HepG2 (cell line): ENCODE measurements around the gene EPN3. TPM values are rescaled to one million over a fixed set of nuclear protein-coding genes. Genes with fewer than 3 reads are reported as not detected.

Experiments used
- AHR ChIP-seq: IDR thresholded peaks from 2 replicates; pipeline ENCODE4 v1.6.1; 2018; ENCODE audit warnings: missing genetic modification reagents, missing compliant biosample characterization
- BRCA1 ChIP-seq: sonication (generic); formaldehyde crosslinking; IDR thresholded peaks from 2 replicates; pipeline ENCODE4 v1.4.0; 2020; ENCODE audit warnings: missing genetic modification reagents
- CHD2 ChIP-seq: IDR thresholded peaks from 2 replicates; pipeline ENCODE4 v1.6.1; 2011; ENCODE audit warnings: low read depth, low read length, improper control_type of control experiment
- EED ChIP-seq: sonication (generic); formaldehyde crosslinking; IDR thresholded peaks from 2 replicates; pipeline ENCODE4 v1.5.0; 2020; ENCODE audit warnings: mild to moderate bottlenecking, missing genetic modification reagents
- FOSL2 ChIP-seq: sonication (generic); formaldehyde crosslinking; IDR thresholded peaks from 2 replicates; pipeline ENCODE4 v1.4.0; 2020; ENCODE audit warnings: missing genetic modification reagents
- GABPA ChIP-seq, 2 experiments: IDR thresholded peaks; 2 replicates each; pipeline ENCODE4 v1.6.1; 2011 to 2016; ENCODE audit warnings: low read depth in 2 of 2, low read length in 1 of 2, missing biosample characterization in 1 of 2, missing genetic modification characterization in 1 of 2
- GFI1 ChIP-seq: sonication (generic); formaldehyde crosslinking; IDR thresholded peaks from 2 replicates; pipeline ENCODE4 v1.5.0; 2020; ENCODE audit warnings: missing genetic modification reagents, mild to moderate bottlenecking, borderline replicate concordance
- MAF1 ChIP-seq: sonication (generic); formaldehyde crosslinking; IDR thresholded peaks from 2 replicates; pipeline ENCODE4 v1.5.0; 2020; ENCODE audit warnings: missing genetic modification reagents, borderline replicate concordance
- MAZ ChIP-seq, 2 experiments: sonication (generic) in 1 of 2; formaldehyde crosslinking in 1 of 2; IDR thresholded peaks; 2 replicates each; pipeline versions ENCODE4 v1.5.0 to v1.6.1; 2012 to 2020; ENCODE audit warnings: low read depth in 2 of 2, mild to moderate bottlenecking in 2 of 2, borderline replicate concordance in 1 of 2, improper control_type of control experiment in 1 of 2, low read length in 1 of 2, missing genetic modification reagents in 1 of 2, moderate library complexity in 1 of 2
- MIER2 ChIP-seq: IDR thresholded peaks from 2 replicates; pipeline ENCODE4 v1.6.1; 2016; ENCODE audit warnings: missing biosample characterization, missing genetic modification reagents
- NFKB2 ChIP-seq: sonication (generic); formaldehyde crosslinking; IDR thresholded peaks from 2 replicates; pipeline ENCODE4 v1.4.0; 2020; ENCODE audit warnings: missing genetic modification reagents, borderline replicate concordance
- NFKBIZ ChIP-seq: IDR thresholded peaks from 2 replicates; pipeline ENCODE4 v1.6.1; 2018; ENCODE audit warnings: missing genetic modification reagents, missing compliant biosample characterization
- NR2C2 ChIP-seq: sonication (generic); formaldehyde crosslinking; IDR thresholded peaks from 2 replicates; pipeline ENCODE4 v1.4.0; 2020; ENCODE audit warnings: missing genetic modification reagents, mild to moderate bottlenecking, moderate library complexity, borderline replicate concordance
- ONECUT2 ChIP-seq: sonication (generic); formaldehyde crosslinking; IDR thresholded peaks from 2 replicates; pipeline ENCODE4 v1.4.0; 2020; ENCODE audit warnings: missing genetic modification reagents
- PHF21A ChIP-seq: sonication (generic); formaldehyde crosslinking; IDR thresholded peaks from 2 replicates; pipeline ENCODE4 v1.5.0; 2020; ENCODE audit warnings: mild to moderate bottlenecking, missing genetic modification reagents
- PHF8 ChIP-seq: sonication (generic); formaldehyde crosslinking; IDR thresholded peaks from 2 replicates; pipeline ENCODE4 v1.5.0; 2020; ENCODE audit warnings: missing genetic modification reagents
- SMC3 ChIP-seq: IDR thresholded peaks from 2 replicates; pipeline ENCODE4 v1.6.1; 2011; ENCODE audit warnings: low read length, improper control_type of control experiment
- SP140L ChIP-seq: sonication (generic); formaldehyde crosslinking; IDR thresholded peaks from 2 replicates; pipeline ENCODE4 v1.4.0; 2020; ENCODE audit warnings: missing genetic modification reagents, borderline replicate concordance
- ZNF124 ChIP-seq: sonication (generic); formaldehyde crosslinking; IDR thresholded peaks from 2 replicates; pipeline ENCODE4 v1.4.0; 2020; ENCODE audit warnings: missing genetic modification reagents
- ZNF839 ChIP-seq: sonication (generic); formaldehyde crosslinking; IDR thresholded peaks from 2 replicates; pipeline ENCODE4 v1.4.0; 2020; ENCODE audit warnings: missing genetic modification reagents, mild to moderate bottlenecking, borderline replicate concordance
- ZSCAN31 ChIP-seq: sonication (generic); formaldehyde crosslinking; IDR thresholded peaks from 2 replicates; pipeline ENCODE4 v1.5.0; 2020; ENCODE audit warnings: low read depth, mild to moderate bottlenecking, missing genetic modification reagents
- polyA plus RNA-seq, 8 experiments: library from polyadenylated mRNA; depleted of rRNA in 3 of 8; stranded (reverse) in 7 of 8; unstranded in 1 of 8; fragments of >200 nt; fragmentation: Illumina TruSeq in 4 of 8; extraction: Trizol in 4 of 8; gene quantifications; 2 replicates each; pipeline versions ENCODE4 v1.2.1 to v1.2.3, GENCODE V29; 2011 to 2016; ENCODE audit warnings: low read depth in 4 of 8, missing spikeins in 1 of 8, mixed read lengths in 1 of 8; ENCODE audit not compliant: insufficient read depth in 1 of 8
- total RNA-seq, 5 experiments: library from RNA; depleted of rRNA; stranded (reverse); fragments of >200 nt; fragmentation: Illumina TruSeq; extraction: Trizol; gene quantifications; 2 replicates each; pipeline ENCODE4 v1.2.3, GENCODE V29; 2016; ENCODE audit warnings: low read depth in 1 of 5
- TF ChIP-seq, protein P1 (sequence below): sonication (generic); formaldehyde crosslinking; IDR thresholded peaks from 2 replicates; pipeline ENCODE4 v1.4.0; 2020; ENCODE audit warnings: missing genetic modification reagents
- TF ChIP-seq, protein P2 (sequence below): IDR thresholded peaks from 2 replicates; pipeline ENCODE4 v1.6.1; 2016; ENCODE audit warnings: mild to moderate bottlenecking

Gene EPN3
- total and polyA plus RNA-seq, 2 of the 13 experiments (the other 11 are each of a cell fraction or from before 2014, with no cell fraction given), result 0.11 to 0.95 TPM

DNA sequence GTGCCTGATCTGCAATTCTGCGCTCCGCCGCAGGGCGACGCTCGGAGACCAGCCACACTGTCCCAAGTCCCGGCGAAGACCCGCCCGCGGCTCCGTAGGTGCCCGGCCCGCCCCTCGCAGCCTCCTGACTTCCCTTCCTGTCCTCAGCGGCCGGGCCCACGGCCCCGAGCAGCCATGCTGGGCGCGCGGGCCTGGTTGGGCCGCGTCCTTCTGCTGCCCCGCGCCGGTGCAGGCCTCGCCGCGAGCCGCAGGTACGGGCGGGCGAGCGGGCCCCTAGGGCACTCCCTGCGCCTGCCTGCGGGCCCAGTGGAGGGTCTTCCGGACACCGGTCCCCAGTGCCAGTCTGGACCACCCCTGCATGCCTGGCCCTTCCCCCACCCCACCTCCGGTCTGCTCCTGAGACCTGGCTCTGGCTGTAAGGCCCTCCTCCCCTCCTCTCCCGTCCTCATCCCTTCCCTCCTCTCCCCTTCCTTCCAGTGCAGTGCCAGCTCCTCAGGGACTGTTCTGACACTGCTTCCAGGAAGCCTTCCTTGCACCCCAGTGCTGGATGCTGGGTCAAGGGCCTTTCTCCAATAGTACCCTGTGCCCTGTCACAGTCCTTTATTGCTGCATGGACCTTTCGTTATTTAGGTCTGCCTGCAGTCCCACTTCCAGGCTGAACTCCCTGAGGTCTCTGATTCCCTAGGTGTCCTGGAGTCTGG lies 14.7 kb downstream of the EPN3 start, which contains the start of gene SPATA20 (continued):
- TF ChIP-seq, protein P1, sequence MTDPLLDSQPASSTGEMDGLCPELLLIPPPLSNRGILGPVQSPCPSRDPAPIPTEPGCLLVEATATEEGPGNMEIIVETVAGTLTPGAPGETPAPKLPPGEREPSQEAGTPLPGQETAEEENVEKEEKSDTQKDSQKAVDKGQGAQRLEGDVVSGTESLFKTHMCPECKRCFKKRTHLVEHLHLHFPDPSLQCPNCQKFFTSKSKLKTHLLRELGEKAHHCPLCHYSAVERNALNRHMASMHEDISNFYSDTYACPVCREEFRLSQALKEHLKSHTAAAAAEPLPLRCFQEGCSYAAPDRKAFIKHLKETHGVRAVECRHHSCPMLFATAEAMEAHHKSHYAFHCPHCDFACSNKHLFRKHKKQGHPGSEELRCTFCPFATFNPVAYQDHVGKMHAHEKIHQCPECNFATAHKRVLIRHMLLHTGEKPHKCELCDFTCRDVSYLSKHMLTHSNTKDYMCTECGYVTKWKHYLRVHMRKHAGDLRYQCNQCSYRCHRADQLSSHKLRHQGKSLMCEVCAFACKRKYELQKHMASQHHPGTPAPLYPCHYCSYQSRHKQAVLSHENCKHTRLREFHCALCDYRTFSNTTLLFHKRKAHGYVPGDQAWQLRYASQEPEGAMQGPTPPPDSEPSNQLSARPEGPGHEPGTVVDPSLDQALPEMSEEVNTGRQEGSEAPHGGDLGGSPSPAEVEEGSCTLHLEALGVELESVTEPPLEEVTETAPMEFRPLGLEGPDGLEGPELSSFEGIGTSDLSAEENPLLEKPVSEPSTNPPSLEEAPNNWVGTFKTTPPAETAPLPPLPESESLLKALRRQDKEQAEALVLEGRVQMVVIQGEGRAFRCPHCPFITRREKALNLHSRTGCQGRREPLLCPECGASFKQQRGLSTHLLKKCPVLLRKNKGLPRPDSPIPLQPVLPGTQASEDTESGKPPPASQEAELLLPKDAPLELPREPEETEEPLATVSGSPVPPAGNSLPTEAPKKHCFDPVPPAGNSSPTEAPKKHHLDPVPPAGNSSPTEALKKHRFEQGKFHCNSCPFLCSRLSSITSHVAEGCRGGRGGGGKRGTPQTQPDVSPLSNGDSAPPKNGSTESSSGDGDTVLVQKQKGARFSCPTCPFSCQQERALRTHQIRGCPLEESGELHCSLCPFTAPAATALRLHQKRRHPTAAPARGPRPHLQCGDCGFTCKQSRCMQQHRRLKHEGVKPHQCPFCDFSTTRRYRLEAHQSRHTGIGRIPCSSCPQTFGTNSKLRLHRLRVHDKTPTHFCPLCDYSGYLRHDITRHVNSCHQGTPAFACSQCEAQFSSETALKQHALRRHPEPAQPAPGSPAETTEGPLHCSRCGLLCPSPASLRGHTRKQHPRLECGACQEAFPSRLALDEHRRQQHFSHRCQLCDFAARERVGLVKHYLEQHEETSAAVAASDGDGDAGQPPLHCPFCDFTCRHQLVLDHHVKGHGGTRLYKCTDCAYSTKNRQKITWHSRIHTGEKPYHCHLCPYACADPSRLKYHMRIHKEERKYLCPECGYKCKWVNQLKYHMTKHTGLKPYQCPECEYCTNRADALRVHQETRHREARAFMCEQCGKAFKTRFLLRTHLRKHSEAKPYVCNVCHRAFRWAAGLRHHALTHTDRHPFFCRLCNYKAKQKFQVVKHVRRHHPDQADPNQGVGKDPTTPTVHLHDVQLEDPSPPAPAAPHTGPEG, result peak; percentile 95
- TF ChIP-seq SMC3 (peak; percentile 83; the same call in 1 of the 2 replicates), ZNF839 (CRISPR knock-in tag) (no peak), CHD2 (no peak), MAZ (IDR thresholded peaks at IDR 0.05; ENCODE audit: borderline replicate concordance, low read depth, low read length) (peak; percentile 54; the same call in 1 of the 2 replicates), MAZ (CRISPR knock-in tag; IDR thresholded peaks at IDR 0.05; ENCODE audit: low read depth) (peak; percentile 89), MAF1 (CRISPR knock-in tag) (0 out of 2 replicates have a peak, but pooled peaks have one; percentile 72), MIER2 (CRISPR knock-in tag) (peak; percentile 44; the same call in 1 of the 2 replicates), GFI1 (CRISPR knock-in tag) (peak; percentile 16; the same call in 1 of the 2 replicates), NFKBIZ (CRISPR knock-in tag) (0 out of 2 replicates have a peak, but pooled peaks have one; percentile 19), ZSCAN31 (CRISPR knock-in tag) (peak; percentile 94), AHR (CRISPR knock-in tag) (peak; percentile 71; the same call in 1 of the 2 replicates), PHF8 (CRISPR knock-in tag) (peak; percentile 91; the same call in 1 of the 2 replicates), FOSL2 (CRISPR knock-in tag) (peak; percentile 50; the same call in 1 of the 2 replicates), BRCA1 (CRISPR knock-in tag) (peak; percentile 89), PHF21A (CRISPR knock-in tag) (peak; percentile 82), ONECUT2 (CRISPR knock-in tag) (0 out of 2 replicates have a peak, but pooled peaks have one; percentile 7), ZNF124 (CRISPR knock-in tag) (peak; percentile 79), GABPA (IDR thresholded peaks at IDR 0.05; ENCODE audit: low read depth, low read length) (peak; percentile 26), GABPA (CRISPR knock-in tag; IDR thresholded peaks at IDR 0.05; ENCODE audit: low read depth) (peak; percentile 45; the same call in 1 of the 2 replicates), EED (peak; percentile 19; the same call in 1 of the 2 replicates), SP140L (no peak), NR2C2 (peak; percentile 68), NFKB2 (CRISPR knock-in tag) (peak; percentile 89)
- TF ChIP-seq, protein P2, sequence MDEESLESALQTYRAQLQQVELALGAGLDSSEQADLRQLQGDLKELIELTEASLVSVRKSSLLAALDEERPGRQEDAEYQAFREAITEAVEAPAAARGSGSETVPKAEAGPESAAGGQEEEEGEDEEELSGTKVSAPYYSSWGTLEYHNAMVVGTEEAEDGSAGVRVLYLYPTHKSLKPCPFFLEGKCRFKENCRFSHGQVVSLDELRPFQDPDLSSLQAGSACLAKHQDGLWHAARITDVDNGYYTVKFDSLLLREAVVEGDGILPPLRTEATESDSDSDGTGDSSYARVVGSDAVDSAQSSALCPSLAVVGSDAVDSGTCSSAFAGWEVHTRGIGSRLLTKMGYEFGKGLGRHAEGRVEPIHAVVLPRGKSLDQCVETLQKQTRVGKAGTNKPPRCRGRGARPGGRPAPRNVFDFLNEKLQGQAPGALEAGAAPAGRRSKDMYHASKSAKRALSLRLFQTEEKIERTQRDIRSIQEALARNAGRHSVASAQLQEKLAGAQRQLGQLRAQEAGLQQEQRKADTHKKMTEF, result peak; percentile 78; the same call in 1 of the 2 replicates
